ENCODE data around the gene NOS1. TPM values are rescaled to one million over a fixed set of nuclear protein-coding genes. Genes with fewer than 3 reads are reported as not detected.
"Not testable (repeated sequence)": the region's sequence is repeated elsewhere in the genome, so short reads cannot be mapped to it uniquely, and the experiment has no call there.

NOS1 gene
- not detected for polyA plus RNA-seq

DNA sequence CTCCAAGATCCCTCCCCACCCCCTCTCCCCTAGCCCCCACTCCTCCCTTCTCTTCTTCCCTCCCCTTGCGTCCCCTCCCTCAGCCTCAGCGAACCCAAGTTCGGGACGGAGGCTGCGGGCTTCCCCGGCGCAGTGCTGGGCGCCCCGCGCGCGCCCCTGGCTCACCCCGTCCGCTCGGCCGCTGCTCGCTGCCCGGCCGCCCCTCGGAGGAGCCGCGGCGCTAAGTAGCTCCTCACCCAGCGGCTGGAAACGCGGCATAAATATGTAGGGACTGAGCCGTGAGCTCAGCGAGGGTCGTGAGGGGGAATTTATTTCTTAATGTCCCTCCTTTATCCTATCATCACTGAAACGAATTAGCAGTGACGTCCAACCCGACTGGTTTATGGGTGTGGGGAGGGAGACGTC lies at the start of gene NOS1:
TSS of gene NOS1 (minus strand) at position 280 of the 405 bp plus-strand sequence. CDS start 30,557 bp downstream, outside the sequence.
- Mint-ChIP-seq H3K4me1 (no peaks in the 10 kb centered on the region), H3K27me3 (ENCODE audit: low read depth in 3 of 3) (peaks cover 10 to 16% (median 13%) of the 10 kb centered on the region in 3 donors), H3K27ac (no peak within 1 kb of the TSS), H3K36me3 (no peaks in the 10 kb centered on the region), H3K4me3 (no peak within 1 kb of the TSS), H3K9me3 (no peaks in the 10 kb centered on the region)
- no peak for DNase-seq

DNA sequence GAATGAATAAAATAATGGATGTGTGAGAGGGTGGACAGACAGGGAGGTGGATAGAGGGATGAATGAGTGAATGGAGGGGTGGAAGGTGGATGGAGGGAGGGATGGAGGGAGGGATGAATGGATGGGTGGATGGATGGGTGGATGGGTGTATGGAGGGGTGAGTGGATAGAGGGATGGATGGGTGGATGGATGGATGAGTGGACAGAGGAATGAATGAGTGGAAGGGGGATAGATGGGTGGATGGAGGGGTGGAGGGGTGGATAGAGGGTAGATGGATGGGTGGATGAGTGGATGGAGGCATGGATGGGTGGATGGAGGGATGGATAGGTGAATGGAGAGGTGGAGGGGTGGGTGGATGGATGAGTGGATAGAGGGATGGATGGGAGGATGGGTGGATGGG lies 47.9 kb upstream of the NOS1 start:
- no peaks in the 10 kb centered on the region for H3K4me1 Mint-ChIP-seq
- no peak overlapping the region for H3K27ac Mint-ChIP-seq
- H3K36me3 Mint-ChIP-seq, result no peaks in the 10 kb centered on the region
- H3K9me3 Mint-ChIP-seq, result no peaks in the 10 kb centered on the region
- no peak overlapping the region for H3K4me3 Mint-ChIP-seq
- H3K27me3 Mint-ChIP-seq (ENCODE audit: low read depth in 3 of 3), result peaks cover 2 to 7% (median 4%) of the 10 kb centered on the region in 3 donors
- DNase-seq, result no peak

DNA sequence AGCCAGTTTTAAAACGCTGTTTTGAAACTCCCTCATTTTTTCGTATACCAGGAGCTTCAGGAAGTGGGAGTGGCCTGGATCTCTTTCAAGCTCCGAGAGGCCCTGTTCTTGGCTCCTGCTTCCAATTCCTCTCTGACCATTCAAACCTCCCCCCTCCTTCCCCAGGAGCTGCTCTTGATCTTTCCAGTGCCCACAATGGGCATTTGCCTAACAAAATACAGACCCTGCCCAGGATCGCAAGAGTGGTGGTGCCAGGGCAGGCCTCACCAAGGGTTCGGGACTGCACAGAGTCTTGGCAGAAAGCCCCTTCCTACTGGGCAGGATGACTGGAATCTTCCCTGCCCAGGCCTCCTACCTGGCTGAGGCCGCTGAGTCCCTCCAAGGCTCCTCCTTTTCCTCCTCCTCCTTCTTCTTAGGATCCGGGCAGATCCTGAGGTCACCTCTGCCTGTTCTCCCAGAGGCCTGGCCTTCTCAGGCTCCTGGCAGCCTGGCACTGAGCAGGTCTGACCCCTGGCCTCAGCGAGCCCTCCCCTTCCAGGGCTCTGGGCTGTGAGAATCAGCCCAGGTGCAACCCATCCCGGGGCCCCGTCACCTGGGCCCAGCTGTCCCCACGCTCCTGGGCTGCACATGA lies 46.9 kb upstream of the NOS1 start:
- Mint-ChIP-seq H3K36me3 (no peaks in the 10 kb centered on the region), H3K27ac (no peak overlapping the region), H3K4me3 (no peak overlapping the region), H3K27me3 (ENCODE audit: low read depth in 3 of 3) (peaks cover 2 to 5% (median 4%) of the 10 kb centered on the region in 3 donors), H3K4me1 (no peaks in the 10 kb centered on the region), H3K9me3 (no peaks in the 10 kb centered on the region)
- no peak for DNase-seq

DNA sequence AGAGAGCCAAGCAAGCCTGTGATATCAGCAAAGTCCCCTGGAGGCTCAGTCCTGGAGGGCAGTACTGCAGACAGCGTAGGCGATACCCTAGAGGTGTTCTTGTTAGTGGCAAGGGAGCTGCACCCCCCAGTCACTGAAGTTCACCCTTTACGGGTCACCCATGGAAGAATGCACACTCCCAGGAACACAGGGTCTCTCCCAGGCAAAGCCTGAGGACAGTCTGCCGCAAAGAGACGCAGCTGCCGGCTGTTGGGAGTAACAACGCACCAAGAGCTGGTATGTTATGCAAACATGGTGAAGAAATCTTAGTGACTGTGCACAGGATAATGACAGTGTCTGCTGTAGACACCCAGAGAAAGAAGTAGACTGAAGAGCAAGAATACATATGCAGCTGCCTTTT lies 43.5 kb upstream of the NOS1 start:
- no peaks in the 10 kb centered on the region for H3K36me3 Mint-ChIP-seq
- H3K27ac Mint-ChIP-seq, result no peak overlapping the region
- H3K4me3 Mint-ChIP-seq, result no peak overlapping the region
- H3K27me3 Mint-ChIP-seq (ENCODE audit: low read depth in 3 of 3), result peaks cover 0 to 4% (median 2%) of the 10 kb centered on the region in 3 donors
- DNase-seq, result no peak
- H3K9me3 Mint-ChIP-seq, result peaks cover 0 to 6% (median 0%) of the 10 kb centered on the region in 6 donors
- H3K4me1 Mint-ChIP-seq, result no peaks in the 10 kb centered on the region

DNA sequence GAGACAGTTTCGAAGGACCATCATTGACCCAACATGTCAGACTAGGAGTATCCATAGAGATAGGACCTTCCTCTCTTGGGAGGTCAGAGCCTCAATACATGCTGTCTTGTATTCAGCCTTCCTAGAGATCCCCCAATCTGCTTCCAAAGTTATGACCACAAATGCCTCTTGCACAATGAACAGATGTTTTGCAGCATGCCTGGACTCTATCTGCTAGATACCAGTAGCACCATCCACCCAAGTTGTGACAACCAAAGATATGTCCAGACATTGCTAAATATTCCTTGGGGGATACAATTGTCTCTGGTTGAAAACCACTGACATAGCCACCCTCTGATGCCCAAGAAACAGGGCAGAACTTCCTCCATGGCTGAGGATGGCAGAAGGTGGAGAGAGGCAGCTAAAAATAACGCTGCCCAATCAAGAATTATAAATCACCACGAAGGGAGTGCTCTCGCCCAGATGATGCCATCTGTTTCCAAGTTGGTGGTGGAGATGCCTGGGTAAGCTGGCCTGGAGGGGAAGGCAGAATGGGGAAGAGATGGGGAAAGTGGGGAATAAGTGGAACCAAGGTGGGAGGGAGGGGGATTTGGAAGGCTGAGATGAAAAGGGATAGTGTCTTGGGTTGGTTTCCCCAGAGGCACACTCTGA lies 42.9 kb upstream of the NOS1 start:
- peaks cover 0 to 4% (median 2%) of the 10 kb centered on the region in 3 donors for H3K27me3 Mint-ChIP-seq (ENCODE audit: low read depth in 3 of 3)
- H3K9me3 Mint-ChIP-seq, result peaks cover 0 to 6% (median 0%) of the 10 kb centered on the region in 6 donors
- H3K36me3 Mint-ChIP-seq, result no peaks in the 10 kb centered on the region
- H3K27ac Mint-ChIP-seq, result no peak overlapping the region
- no peaks in the 10 kb centered on the region for H3K4me1 Mint-ChIP-seq
- H3K4me3 Mint-ChIP-seq, result no peak overlapping the region
- no peak for DNase-seq

DNA sequence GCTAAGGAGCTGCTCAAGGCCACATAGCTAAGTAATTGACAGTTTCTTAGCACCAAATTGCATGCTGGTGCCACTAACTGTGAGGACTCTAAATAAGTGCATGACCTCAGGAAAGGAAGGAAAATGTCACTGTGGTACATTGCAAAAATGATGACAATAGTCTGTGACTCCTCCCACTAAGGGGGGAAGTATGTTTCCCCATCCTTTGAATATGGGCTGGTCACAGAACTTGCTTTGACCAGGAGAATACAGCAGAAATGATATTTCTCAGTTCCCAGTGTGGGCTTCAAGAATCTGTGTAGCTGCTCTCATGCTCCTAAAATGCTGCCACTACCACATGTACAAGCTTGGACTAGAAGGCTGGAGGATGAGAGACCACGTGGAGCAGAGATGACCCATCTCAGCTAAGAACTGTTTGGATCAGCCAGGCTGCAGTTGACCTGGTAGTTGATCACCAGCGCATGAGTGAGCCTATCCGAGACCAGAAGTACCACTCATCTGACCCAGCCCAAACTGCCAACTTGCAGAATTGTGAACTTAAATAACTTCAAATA lies 42.2 kb upstream of the NOS1 start:
- DNase-seq, result no peak
- H3K9me3 Mint-ChIP-seq, result peaks cover 0 to 6% (median 0%) of the 10 kb centered on the region in 6 donors
- no peaks in the 10 kb centered on the region for H3K4me1 Mint-ChIP-seq
- no peaks in the 10 kb centered on the region for H3K36me3 Mint-ChIP-seq
- no peak overlapping the region for H3K4me3 Mint-ChIP-seq
- no peak overlapping the region for H3K27ac Mint-ChIP-seq
- H3K27me3 Mint-ChIP-seq (ENCODE audit: low read depth in 3 of 3), result peaks cover 2 to 4% (median 3%) of the 10 kb centered on the region in 3 donors

- H3K36me3 Mint-ChIP-seq, result no peaks in the 10 kb centered on the region
- no peaks in the 10 kb centered on the region for H3K4me1 Mint-ChIP-seq
- no peak overlapping the region for H3K27ac Mint-ChIP-seq
- no peak for DNase-seq
- no peak overlapping the region for H3K4me3 Mint-ChIP-seq
- peaks cover 0 to 4% (median 3%) of the 10 kb centered on the region in 3 donors for H3K27me3 Mint-ChIP-seq (ENCODE audit: low read depth in 3 of 3)
- H3K9me3 Mint-ChIP-seq, result peaks cover 0 to 6% (median 0%) of the 10 kb centered on the region in 6 donors
These were observed 40.9 kb upstream of the NOS1 start for GRCh38 chr12:117402363-117402762.

GRCh38 chr12:117400912-117401311 lies 39.5 kb upstream of the NOS1 start:
- Mint-ChIP-seq H3K27ac (no peak overlapping the region), H3K27me3 (ENCODE audit: low read depth in 3 of 3) (peaks cover 0 to 6% (median 4%) of the 10 kb centered on the region in 3 donors), H3K4me1 (no peaks in the 10 kb centered on the region), H3K36me3 (no peaks in the 10 kb centered on the region), H3K4me3 (no peak overlapping the region), H3K9me3 (peaks cover 0 to 6% (median 0%) of the 10 kb centered on the region in 6 donors)
- no peak for DNase-seq

DNA sequence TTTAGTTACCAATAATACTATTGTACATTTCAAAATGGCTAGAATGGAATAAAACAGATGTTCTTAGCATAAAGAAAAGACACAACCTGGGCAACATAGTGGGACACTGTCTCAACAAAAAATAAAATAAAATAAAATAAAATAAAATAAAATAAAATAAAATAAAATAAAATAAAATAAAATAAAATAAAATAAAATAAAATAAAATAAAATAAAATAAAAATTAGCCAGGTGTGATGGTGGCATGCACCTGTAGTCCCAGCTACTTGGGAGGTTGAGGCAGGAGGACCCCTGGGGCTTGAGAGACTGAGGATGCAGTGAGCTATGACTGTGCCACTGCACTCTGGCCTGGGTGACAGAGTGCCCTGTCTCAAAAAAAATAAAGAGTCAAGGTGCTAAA lies 37.1 kb upstream of the NOS1 start:
- not testable (repeated sequence) for H3K4me1 Mint-ChIP-seq; H3K36me3 Mint-ChIP-seq; H3K27ac Mint-ChIP-seq; H3K27me3 Mint-ChIP-seq (ENCODE audit: low read depth in 3 of 3); H3K4me3 Mint-ChIP-seq; DNase-seq
- H3K9me3 Mint-ChIP-seq, result peaks cover 0 to 11% (median 0%) of the 10 kb centered on the region in 6 donors

DNA sequence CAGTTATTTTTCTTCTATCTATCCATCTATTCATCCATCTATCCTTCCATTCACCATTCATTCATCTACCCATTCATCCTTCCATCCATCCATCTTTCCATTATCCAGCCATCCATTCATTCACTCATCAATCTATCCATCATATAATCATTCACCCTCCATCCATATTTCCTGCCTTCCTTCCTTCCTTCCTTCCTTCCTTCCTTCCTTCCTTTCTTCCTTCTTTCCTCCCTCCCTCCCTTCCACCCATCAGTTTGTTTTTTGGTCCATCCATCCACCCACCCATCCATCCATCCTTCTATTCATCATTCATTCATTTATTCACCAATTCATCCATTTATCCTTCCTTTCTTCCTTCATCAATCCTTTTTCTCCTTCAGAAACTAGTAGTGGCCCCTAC lies 34.3 kb upstream of the NOS1 start:
- peaks cover 0 to 6% (median 0%) of the 10 kb centered on the region in 6 donors for H3K9me3 Mint-ChIP-seq
- DNase-seq, result no peak
- no peaks in the 10 kb centered on the region for H3K36me3 Mint-ChIP-seq
- H3K27ac Mint-ChIP-seq, result no peak overlapping the region
- no peak overlapping the region for H3K4me3 Mint-ChIP-seq
- peaks cover 0 to 11% (median 3%) of the 10 kb centered on the region in 3 donors for H3K27me3 Mint-ChIP-seq (ENCODE audit: low read depth in 3 of 3)
- H3K4me1 Mint-ChIP-seq, result no peaks in the 10 kb centered on the region

- H3K4me1 Mint-ChIP-seq, result no peaks in the 10 kb centered on the region
- H3K27ac Mint-ChIP-seq, result no peak overlapping the region
- H3K4me3 Mint-ChIP-seq, result no peak overlapping the region
- peaks cover 0 to 11% (median 3%) of the 10 kb centered on the region in 3 donors for H3K27me3 Mint-ChIP-seq (ENCODE audit: low read depth in 3 of 3)
- DNase-seq, result no peak
- peaks cover 0 to 6% (median 0%) of the 10 kb centered on the region in 6 donors for H3K9me3 Mint-ChIP-seq
- no peaks in the 10 kb centered on the region for H3K36me3 Mint-ChIP-seq
These were observed 33.1 kb upstream of the NOS1 start for GRCh38 chr12:117394491-117394890.

GRCh38 chr12:117393656-117394055 lies 32.2 kb upstream of the NOS1 start:
- H3K36me3 Mint-ChIP-seq, result no peaks in the 10 kb centered on the region
- DNase-seq, result no peak
- no peak overlapping the region for H3K27ac Mint-ChIP-seq
- no peaks in the 10 kb centered on the region for H3K4me1 Mint-ChIP-seq
- peaks cover 0 to 6% (median 0%) of the 10 kb centered on the region in 6 donors for H3K9me3 Mint-ChIP-seq
- H3K4me3 Mint-ChIP-seq, result no peak overlapping the region
- H3K27me3 Mint-ChIP-seq (ENCODE audit: low read depth in 3 of 3), result peaks cover 0 to 8% (median 6%) of the 10 kb centered on the region in 3 donors

GRCh38 chr12:117390866-117391265 lies 29.4 kb upstream of the NOS1 start:
- DNase-seq, result no peak
- H3K9me3 Mint-ChIP-seq, result peaks cover 0 to 6% (median 0%) of the 10 kb centered on the region in 6 donors
- H3K27ac Mint-ChIP-seq, result no peak overlapping the region
- no peaks in the 10 kb centered on the region for H3K4me1 Mint-ChIP-seq
- peaks cover 0 to 6% (median 5%) of the 10 kb centered on the region in 3 donors for H3K27me3 Mint-ChIP-seq (ENCODE audit: low read depth in 3 of 3)
- no peaks in the 10 kb centered on the region for H3K36me3 Mint-ChIP-seq
- H3K4me3 Mint-ChIP-seq, result no peak overlapping the region

- DNase-seq, result no peak
- Mint-ChIP-seq H3K27ac (no peak overlapping the region), H3K4me1 (no peaks in the 10 kb centered on the region), H3K36me3 (no peaks in the 10 kb centered on the region), H3K27me3 (ENCODE audit: low read depth in 3 of 3) (peaks cover 0 to 6% (median 5%) of the 10 kb centered on the region in 3 donors), H3K4me3 (no peak overlapping the region), H3K9me3 (no peaks in the 10 kb centered on the region)
These were observed 27.6 kb upstream of the NOS1 start for GRCh38 chr12:117388951-117389446.
